SK-N-SH (cell line): ENCODE results near the gene KCNA10. TPM values are rescaled to one million over a fixed set of nuclear protein-coding genes. Genes with fewer than 3 reads are reported as not detected.

Experiments
- CTCF ChIA-PET: fragments of 300-600, 350-600 bp; formaldehyde crosslinking; extraction: SDS; loops from one replicate; lab custom pipeline; 2021; lab: Yijun Ruan, JAX
- POLR2A ChIA-PET: fragments of 350-600 bp; sonication (Branson Sonifier 250); formaldehyde crosslinking; extraction: SDS; loops from one replicate; lab custom pipeline; 2020; ENCODE audit warnings: antibody characterized with exemption, inconsistent platforms; lab: Yijun Ruan, JAX
- DNase-seq: peaks from one replicate; pipeline ENCODE4 v3.0.0; 2012
- H2AFZ ChIP-seq: fragments of 200-600 bp; sonication (generic); 2 replicates; pipeline ENCODE4 v1.8.1; 2016; ENCODE audit warnings: antibody characterized with exemption, mild to moderate bottlenecking, low read depth
- H3F3A ChIP-seq: fragments of 200-600 bp; sonication (generic); replicated peaks from 2 replicates; pipeline ENCODE3; 2016; ENCODE audit warnings: antibody characterized with exemption, mild to moderate bottlenecking; ENCODE audit not compliant: insufficient read depth
- H3K27ac ChIP-seq, 2 experiments: fragments of 200-500 bp in 1 of 2; fragments of 200-600 bp in 1 of 2; sonication (Bioruptor generic) in 1 of 2; sonication (generic), shearing (Covaris generic) in 1 of 2; 2 replicates each; pipeline versions ENCODE4 v1.5.1 to v1.6.1; 2014 to 2016; ENCODE audit warnings: low read depth in 2 of 2, inconsistent platforms in 1 of 2, low read length in 1 of 2, mild to moderate bottlenecking in 1 of 2, mixed read lengths in 1 of 2
- H3K27me3 ChIP-seq: fragments of 200-600 bp; sonication (generic), shearing (Covaris generic); 2 replicates; pipeline ENCODE4 v1.6.1; 2016; ENCODE audit warnings: mixed run types; ENCODE audit not compliant: insufficient read depth
- H3K36me3 ChIP-seq, 2 experiments: fragments of 200-500 bp in 1 of 2; fragments of 200-600 bp in 1 of 2; sonication (Bioruptor generic) in 1 of 2; sonication (generic) in 1 of 2; replicated peaks in 1 of 2; 2 replicates each; pipeline versions ENCODE3 to v1.5.1; 2014 to 2016; ENCODE audit warnings: low read length in 1 of 2, mild to moderate bottlenecking in 1 of 2; ENCODE audit not compliant: insufficient read depth in 2 of 2, control insufficient read depth in 1 of 2
- H3K4me1 ChIP-seq, 2 experiments: fragments of 200-500 bp in 1 of 2; fragments of 200-600 bp in 1 of 2; sonication (Bioruptor generic) in 1 of 2; sonication (generic), shearing (Covaris generic) in 1 of 2; 2 replicates each; pipeline versions ENCODE4 v1.5.1 to v1.6.1; 2014 to 2016; ENCODE audit warnings: low read depth in 1 of 2, low read length in 1 of 2, mixed run types in 1 of 2; ENCODE audit not compliant: insufficient read depth in 2 of 2, control insufficient read depth in 1 of 2
- H3K4me2 ChIP-seq: fragments of 200-600 bp; sonication (generic), shearing (Covaris generic); 2 replicates; pipeline ENCODE4 v1.6.1; 2017; ENCODE audit warnings: mixed run types
- H3K4me3 ChIP-seq, 2 experiments: fragments of 200-500 bp in 1 of 2; fragments of 200-600 bp in 1 of 2; sonication (Bioruptor generic) in 1 of 2; sonication (generic), shearing (Covaris generic) in 1 of 2; 2 replicates each; pipeline versions ENCODE4 v1.5.1 to v1.8.1; 2014 to 2016; ENCODE audit warnings: low read depth in 2 of 2, inconsistent platforms in 1 of 2, low read length in 1 of 2, mild to moderate bottlenecking in 1 of 2, mixed read lengths in 1 of 2, moderate library complexity in 1 of 2
- H3K79me2 ChIP-seq: fragments of 200-600 bp; sonication (generic); 2 replicates; pipeline ENCODE4 v1.8.1; 2017; ENCODE audit warnings: mild to moderate bottlenecking; ENCODE audit not compliant: insufficient read depth
- H3K9ac ChIP-seq: fragments of 200-600 bp; sonication (generic); 2 replicates; pipeline ENCODE4 v1.6.1; 2017; ENCODE audit warnings: mixed run types
- H3K9me2 ChIP-seq: fragments of 200-600 bp; sonication (generic); 2 replicates; pipeline ENCODE4 v1.6.1; 2017; ENCODE audit warnings: mixed run types
- H3K9me3 ChIP-seq: fragments of 200-600 bp; sonication (generic); 2 replicates; pipeline ENCODE4 v1.6.1; 2017; ENCODE audit warnings: mixed run types, mild to moderate bottlenecking, moderate library complexity
- H4K20me1 ChIP-seq: fragments of 200-600 bp; sonication (generic); 2 replicates; pipeline ENCODE4 v1.6.1; 2017; ENCODE audit warnings: mild to moderate bottlenecking, mixed run types; ENCODE audit not compliant: insufficient read depth
- CTCF ChIP-seq: fragments of 200-600 bp; sonication (generic); IDR thresholded peaks from 2 replicates; pipeline ENCODE4 v1.6.1; 2017; ENCODE audit warnings: antibody characterized with exemption, mild to moderate bottlenecking, moderate library complexity
- ELF1 ChIP-seq: IDR thresholded peaks from 2 replicates; pipeline ENCODE4 v1.4.0; 2012
- FOXM1 ChIP-seq: IDR thresholded peaks from 2 replicates; pipeline ENCODE4 v1.4.0; 2012; ENCODE audit warnings: low read depth, mild to moderate bottlenecking
- IRF3 ChIP-seq: fragments of 150-350 bp; IDR thresholded peaks from 2 replicates; pipeline ENCODE4 v1.6.1; 2016; ENCODE audit warnings: mild to moderate bottlenecking, low read depth, low read length
- JUND ChIP-seq: IDR thresholded peaks from 2 replicates; pipeline ENCODE4 v1.4.0; 2012
- MEF2A ChIP-seq: IDR thresholded peaks from 2 replicates; pipeline ENCODE4 v1.4.0; 2012; ENCODE audit warnings: low read depth, borderline replicate concordance
- NRF1 ChIP-seq: IDR thresholded peaks from 2 replicates; pipeline ENCODE4 v1.6.1; 2012; ENCODE audit warnings: low read depth, mild to moderate bottlenecking, low read length
- PBX3 ChIP-seq: IDR thresholded peaks from 2 replicates; pipeline ENCODE4; 2012
- POLR2AphosphoS5 ChIP-seq: IDR thresholded peaks from 2 replicates; pipeline ENCODE4 v1.6.1; 2012; ENCODE audit warnings: low read depth, low read length
- SIN3A ChIP-seq: IDR thresholded peaks from 2 replicates; pipeline ENCODE4 v1.6.1; 2012; ENCODE audit warnings: low read depth, mild to moderate bottlenecking, low read length, moderate library complexity, borderline replicate concordance
- SMC3 ChIP-seq: IDR thresholded peaks from 2 replicates; pipeline ENCODE4 v1.6.1; 2012; ENCODE audit warnings: low read depth, low read length, improper control_type of control experiment
- TCF12 ChIP-seq: IDR thresholded peaks from 2 replicates; pipeline ENCODE4 v1.4.0; 2012
- TEAD4 ChIP-seq: IDR thresholded peaks from 2 replicates; pipeline ENCODE4 v1.4.0; 2012; ENCODE audit warnings: mild to moderate bottlenecking, borderline replicate concordance; ENCODE audit not compliant: insufficient read depth
- USF2 ChIP-seq: fragments of 150-350 bp; IDR thresholded peaks from 2 replicates; pipeline ENCODE4 v1.6.1; 2017; ENCODE audit warnings: antibody characterized with exemption, low read length, low read depth, borderline replicate concordance
- YY1 ChIP-seq: IDR thresholded peaks from 2 replicates; pipeline ENCODE4 v1.4.0; 2012; ENCODE audit warnings: low read depth, mild to moderate bottlenecking
- WGBS: methylation state at CpG from one replicate; pipeline ENCODE4 v1.1.6; 2017; ENCODE audit warnings: low lambda C conversion rate; 5-methylcytosine and 5-hydroxymethylcytosine counted together
- polyA plus RNA-seq, 3 experiments: library from polyadenylated mRNA; depleted of rRNA; stranded (reverse); fragments of >200 nt; gene quantifications; 2 replicates each; pipeline ENCODE4 v1.2.3, GENCODE V29; 2012

KCNA10 gene
- polyA plus RNA-seq, 1 of the 3 experiments (the other 2 are of a cell fraction) = not detected

- H4K20me1 ChIP-seq = no peaks in the 10 kb centered on the region
- no peak for DNase-seq
- H3K27ac ChIP-seq = no peak overlapping the region
- no peak overlapping the region for H3K4me3 ChIP-seq
- H3K4me1 ChIP-seq = peaks cover 0 to 9% of the 10 kb centered on the region in 2 experiments; a peak in 1 of 4 replicates
- TF ChIP-seq JUND (no peak), TEAD4 (no peak)
- CTCF ChIA-PET = interaction anchor here (1.8 to 11.0 kb wide), 6 partner anchors 9 to 226 kb away, joined by 6 to 148 read pairs (median 48); partner anchors contain the start of genes KCNA10 and KCNA2
- no peaks in the 10 kb centered on the region for H3K9me3 ChIP-seq
- no peaks in the 10 kb centered on the region for H3K36me3 ChIP-seq
- no peak overlapping the region for H3K9ac ChIP-seq
- H3K4me2 ChIP-seq = no peak overlapping the region
- POLR2A ChIA-PET = no interaction called here
- WGBS = 21% methylated on average over 3 of the region's 3 CpGs
- H2AFZ ChIP-seq = no peak overlapping the region
- H3K9me2 ChIP-seq = no peaks in the 10 kb centered on the region
- no peaks in the 10 kb centered on the region for H3K79me2 ChIP-seq
- no peaks in the 10 kb centered on the region for H3F3A ChIP-seq
- peaks cover 6% of the 10 kb centered on the region; the same call in 1 of the 2 replicates for H3K27me3 ChIP-seq
Measured at GRCh38 chr1:110557481-110557880, 38.5 kb upstream of the KCNA10 start.

GRCh38 chr1:110556471-110556807 is 37.5 kb upstream of the KCNA10 start:
- no peaks in the 10 kb centered on the region for H3K79me2 ChIP-seq
- WGBS = no CpG with 5 or more reads among the region's 5 CpGs
- no peaks in the 10 kb centered on the region for H3K9me3 ChIP-seq
- no peaks in the 10 kb centered on the region for H3K9me2 ChIP-seq
- no peaks in the 10 kb centered on the region for H3F3A ChIP-seq
- H3K9ac ChIP-seq = no peak overlapping the region
- H3K4me1 ChIP-seq = peaks cover 0 to 9% of the 10 kb centered on the region in 2 experiments; a peak in 1 of 4 replicates
- H3K36me3 ChIP-seq = no peaks in the 10 kb centered on the region
- POLR2A ChIA-PET = no interaction called here
- no peaks in the 10 kb centered on the region for H4K20me1 ChIP-seq
- no peak overlapping the region for H3K4me2 ChIP-seq
- no peak overlapping the region for H2AFZ ChIP-seq
- TF ChIP-seq ELF1 (no peak), SMC3 (no peak), IRF3 (no peak)
- peaks cover 6% of the 10 kb centered on the region; the same call in 1 of the 2 replicates for H3K27me3 ChIP-seq
- no peak for DNase-seq
- no peak overlapping the region for H3K27ac ChIP-seq
- CTCF ChIA-PET = interaction anchor here (1.2 to 11.0 kb wide), 13 partner anchors 8 to 227 kb away, joined by 3 to 148 read pairs (median 20); partner anchors contain the start of genes KCNA10 and KCNA2
- no peak overlapping the region for H3K4me3 ChIP-seq

- Histone ChIP-seq H3F3A (no peaks in the 10 kb centered on the region), H3K27me3 (peaks cover 10% of the 10 kb centered on the region; the same call in 1 of the 2 replicates), H3K4me3 (peak overlapping the region; percentile 42 to 44; a peak in 2 of 4 replicates), H3K9me2 (no peaks in the 10 kb centered on the region), H3K9me3 (no peaks in the 10 kb centered on the region), H3K36me3 (no peaks in the 10 kb centered on the region), H3K9ac (no peak overlapping the region), H3K4me1 (peaks cover 0 to 9% of the 10 kb centered on the region in 2 experiments; a peak in 1 of 4 replicates), H3K4me2 (peak overlapping the region; percentile 57), H2AFZ (no peak overlapping the region), H3K79me2 (no peaks in the 10 kb centered on the region), H4K20me1 (no peaks in the 10 kb centered on the region), H3K27ac (no peak overlapping the region)
- CTCF ChIA-PET = interaction anchor here (0.6 to 11.0 kb wide), 40 partner anchors 8 to 274 kb away, joined by 3 to 148 read pairs (median 4); partner anchors contain the start of genes KCNA10 and KCNA2
- POLR2A ChIA-PET = no interaction called here
- 38% methylated on average over 5 of the region's 11 CpGs for WGBS
- peak; percentile 67 for DNase-seq
- no peak for TF ChIP-seq SIN3A
- no peak for TF ChIP-seq IRF3
- no peak for TF ChIP-seq TCF12
- TF ChIP-seq POLR2AphosphoS5 = no peak
- TF ChIP-seq FOXM1 = no peak
- TF ChIP-seq NRF1 = no peak
- no peak for TF ChIP-seq SMC3
- no peak for TF ChIP-seq CTCF
- TF ChIP-seq YY1 = no peak
- no peak for TF ChIP-seq PBX3
- no peak for TF ChIP-seq USF2
- TF ChIP-seq MEF2A = no peak
Measured at GRCh38 chr1:110555807-110556470, 37.0 kb upstream of the KCNA10 start.
